Hematopoietic multipotent progenitor cell treated with erythropoietin and hydrocortisone succinate and interleukin-3 and kit ligand, for 4 days (in vitro differentiated cells): ENCODE data around the gene MRPS18A.
A peak's percentile ranks its signal among the peaks of the same experiment; 100 is the strongest.

Experiments
- DNase-seq: peaks from one replicate; pipeline ENCODE4 v3.0.0-alpha.2; 2015

The MRPS18A gene

GRCh38 chr6:43695967-43696291 is 8.3 kb upstream of the MRPS18A start:
- DNase-seq: no peak

- DNase-seq: no peak
Observed at GRCh38 chr6:43695215-43695966, 7.8 kb upstream of the MRPS18A start.

- no peak for DNase-seq
Observed at GRCh38 chr6:43689421-43689820, 1.8 kb upstream of the MRPS18A start.

GRCh38 chr6:43687079-43687436 is 533 bp downstream of the MRPS18A start:
- peak; percentile 20 for DNase-seq

- peak; percentile 40 for DNase-seq
Observed at GRCh38 chr6:43683708-43684455, 3.7 kb downstream of the MRPS18A start.

GRCh38 chr6:43682724-43683429 is 4.7 kb downstream of the MRPS18A start:
- no peak for DNase-seq

GRCh38 chr6:43681303-43681702 is 6.3 kb downstream of the MRPS18A start:
- no peak for DNase-seq

- DNase-seq: no peak
Observed at GRCh38 chr6:43680308-43681200, 7.0 kb downstream of the MRPS18A start.

- no peak for DNase-seq
Observed at GRCh38 chr6:43679057-43679456, 8.5 kb downstream of the MRPS18A start.

GRCh38 chr6:43678341-43678740 is 9.2 kb downstream of the MRPS18A start:
- no peak for DNase-seq

GRCh38 chr6:43677759-43678158 is 9.8 kb downstream of the MRPS18A start:
- DNase-seq: no peak

GRCh38 chr6:43676962-43677606 is 10.5 kb downstream of the MRPS18A start:
- no peak for DNase-seq

- no peak for DNase-seq
Observed at GRCh38 chr6:43674921-43675320, 12.7 kb downstream of the MRPS18A start.

- DNase-seq: no peak
Observed at GRCh38 chr6:43674291-43674690, 13.3 kb downstream of the MRPS18A start.

- DNase-seq: no peak
Observed at GRCh38 chr6:43673444-43674084, 14.0 kb downstream of the MRPS18A start.

- DNase-seq: no peak
Observed at GRCh38 chr6:43671801-43672690, 15.5 kb downstream of the MRPS18A start.

- DNase-seq: no peak
Observed at GRCh38 chr6:43671011-43671800, 16.4 kb downstream of the MRPS18A start.

GRCh38 chr6:43670623-43670986 is 17.0 kb downstream of the MRPS18A start:
- no peak for DNase-seq

- peak; percentile 33 for DNase-seq
Observed at GRCh38 chr6:43669922-43670622, 17.5 kb downstream of the MRPS18A start.
